SK-MEL-5 (cell line): ENCODE measurements around the gene NUP133. TPM values are rescaled to one million over a fixed set of nuclear protein-coding genes. Genes with fewer than 3 reads are reported as not detected.

Experiments
- DNase-seq: peaks from one replicate; pipeline ENCODE4 v3.0.0-alpha.2; 2016; ENCODE audit warnings: low read depth, low spot score
- in situ Hi-C: cut with HindIII; loops from 2 replicates; pipeline ENCODE4 v1.10.0; 2016; ENCODE audit warnings: low sequenced_read_pairs, high pct_unique_total_duplicates, low pct_unique_long_range_greater_than_20kb
- polyA plus RNA-seq, 2 experiments: library from polyadenylated mRNA; depleted of rRNA; stranded (reverse); fragments of >200 nt; gene quantifications; 2 replicates each; pipeline ENCODE4 v1.2.3, GENCODE V29; 2015
- total RNA-seq: library from RNA; depleted of rRNA; stranded (reverse); fragments of >200 nt; shearing (Covaris generic); gene quantifications from 2 replicates; pipeline ENCODE4 v1.2.3, GENCODE V29; 2014; rRNA removed

Gene NUP133
- 43.3 and 44.5 TPM in 2 replicates for total RNA-seq
- 19.3 and 32.2 TPM in 2 replicates for polyA plus RNA-seq (2015; cell fraction: cytosol; rRNA removed)
- 55.2 and 56.9 TPM in 2 replicates for polyA plus RNA-seq (2015; cell fraction: nucleus; rRNA removed)

GRCh38 chr1:229507951-229508822, at the start of gene NUP133:
Gene NUP133, minus strand, starts transcription at chr1:229508341. Its CDS starts 92 bp downstream, at chr1:229508249.
- DNase-seq = peak; percentile 97
- in situ Hi-C loops = no loop called here

GRCh38 chr1:229557200-229557850, 49.2 kb upstream of the NUP133 start:
- DNase-seq = no peak
- in situ Hi-C loops = no loop called here

GRCh38 chr1:229554886-229555621, 46.9 kb upstream of the NUP133 start:
- in situ Hi-C loops = no loop called here
- DNase-seq = no peak

- in situ Hi-C loops = no loop called here
- DNase-seq = no peak
Measured at GRCh38 chr1:229553621-229554130, 45.5 kb upstream of the NUP133 start.

- DNase-seq = no peak
- in situ Hi-C loops = no loop called here
Measured at GRCh38 chr1:229552732-229553131, 44.6 kb upstream of the NUP133 start.

- in situ Hi-C loops = no loop called here
- no peak for DNase-seq
Measured at GRCh38 chr1:229550812-229551567, 42.8 kb upstream of the NUP133 start.

- in situ Hi-C loops = no loop called here
- DNase-seq = no peak
Measured at GRCh38 chr1:229547542-229547941, 39.4 kb upstream of the NUP133 start.

GRCh38 chr1:229544587-229544986, 36.4 kb upstream of the NUP133 start:
- in situ Hi-C loops = no loop called here
- no peak for DNase-seq

- no peak for DNase-seq
- in situ Hi-C loops = no loop called here
Measured at GRCh38 chr1:229539863-229540506, 31.8 kb upstream of the NUP133 start.

- in situ Hi-C loops = no loop called here
- DNase-seq = no peak
Measured at GRCh38 chr1:229538945-229539344, 30.8 kb upstream of the NUP133 start.

- in situ Hi-C loops = no loop called here
- DNase-seq = no peak
Measured at GRCh38 chr1:229537894-229538293, 29.8 kb upstream of the NUP133 start.

GRCh38 chr1:229536982-229537381, 28.8 kb upstream of the NUP133 start:
- no peak for DNase-seq
- in situ Hi-C loops = no loop called here

- DNase-seq = peak; percentile 96
- in situ Hi-C loops = no loop called here
Measured at GRCh38 chr1:229535230-229535629, 27.1 kb upstream of the NUP133 start.

- in situ Hi-C loops = no loop called here
- no peak for DNase-seq
Measured at GRCh38 chr1:229531326-229531725, 23.2 kb upstream of the NUP133 start.

- DNase-seq = no peak
- in situ Hi-C loops = no loop called here
Measured at GRCh38 chr1:229529639-229530038, 21.5 kb upstream of the NUP133 start.

GRCh38 chr1:229526695-229527094, 18.6 kb upstream of the NUP133 start:
- in situ Hi-C loops = no loop called here
- DNase-seq = no peak

GRCh38 chr1:229523052-229523451, 14.9 kb upstream of the NUP133 start:
- in situ Hi-C loops = no loop called here
- DNase-seq = no peak
